IPS-18a (cell line): Measurements from ENCODE around the gene ATG9A.
"Not testable (repeated sequence)": the region's sequence is repeated elsewhere in the genome, so short reads cannot be mapped to it uniquely, and the experiment has no call there.

Source experiments
- H3K27ac ChIP-seq: one replicate; pipeline ENCODE4 v1.5.1; 2013; ENCODE audit warnings: low read length
- H3K27me3 ChIP-seq: one replicate; pipeline ENCODE4 v1.6.1; 2013; ENCODE audit warnings: mild to moderate bottlenecking, low read length; ENCODE audit not compliant: control insufficient read depth, insufficient read depth
- H3K36me3 ChIP-seq: one replicate; pipeline ENCODE4 v1.6.1; 2013; ENCODE audit warnings: low read depth, low read length; ENCODE audit not compliant: control insufficient read depth
- H3K4me1 ChIP-seq: one replicate; pipeline ENCODE4 v1.6.1; 2013; ENCODE audit warnings: low read depth, low read length; ENCODE audit not compliant: control insufficient read depth
- H3K4me3 ChIP-seq: one replicate; pipeline ENCODE4 v1.5.1; 2013; ENCODE audit warnings: low read length
- H3K9ac ChIP-seq: one replicate; pipeline ENCODE4 v1.6.1; 2013; ENCODE audit warnings: mild to moderate bottlenecking, low read length, moderate library complexity
- H3K9me3 ChIP-seq: one replicate; pipeline ENCODE4 v1.6.1; 2013; ENCODE audit warnings: low read depth, low read length; ENCODE audit not compliant: control insufficient read depth

The ATG9A gene

DNA sequence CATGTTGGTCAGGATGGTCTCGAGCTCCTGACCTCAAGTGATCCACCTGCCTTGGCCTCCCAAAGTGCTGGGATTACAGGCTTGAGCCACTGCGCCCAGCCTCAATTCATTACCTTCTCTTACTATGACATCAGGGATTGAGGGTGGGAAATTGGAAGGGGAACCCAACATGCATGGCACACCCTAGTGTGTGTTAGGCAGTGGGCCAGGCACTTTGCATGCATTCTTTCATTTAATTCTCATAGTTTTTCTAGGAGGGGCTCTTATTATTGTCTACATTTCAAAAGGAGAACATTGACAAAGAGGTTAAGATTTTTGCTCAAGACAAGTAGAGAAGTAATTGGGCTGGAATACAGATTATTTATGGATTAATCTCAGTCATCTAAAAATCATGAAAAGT, 38.9 kb upstream of the ATG9A start:
- no peaks in the 10 kb centered on the region for H3K36me3 ChIP-seq
- no peak overlapping the region for H3K27ac ChIP-seq
- H3K4me1 ChIP-seq, result no peaks in the 10 kb centered on the region
- H3K9ac ChIP-seq, result no peak overlapping the region
- no peaks in the 10 kb centered on the region for H3K9me3 ChIP-seq
- H3K4me3 ChIP-seq, result no peak overlapping the region
- no peaks in the 10 kb centered on the region for H3K27me3 ChIP-seq

DNA sequence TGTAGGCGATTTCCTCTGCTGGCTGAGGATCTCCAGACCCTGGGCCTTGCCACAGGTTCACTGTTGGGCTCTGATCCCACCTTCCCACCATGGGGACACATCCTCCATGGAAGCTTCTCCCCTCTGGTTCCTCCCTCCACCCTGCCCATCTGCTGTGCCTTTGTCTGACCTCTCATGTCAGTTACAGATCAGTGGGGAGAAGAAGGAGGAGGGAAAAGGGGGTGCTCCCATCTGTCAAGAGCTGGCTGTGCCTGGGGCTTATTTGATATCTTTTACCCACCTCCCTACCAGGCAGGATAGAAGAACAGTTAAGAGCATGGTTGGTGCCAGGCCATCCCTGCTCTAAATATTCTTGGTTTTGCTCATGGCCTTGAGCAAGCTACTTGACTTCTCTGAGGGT, 37.5 kb upstream of the ATG9A start:
- Histone ChIP-seq H3K9me3 (no peaks in the 10 kb centered on the region), H3K4me1 (no peaks in the 10 kb centered on the region), H3K27ac (no peak overlapping the region), H3K36me3 (no peaks in the 10 kb centered on the region), H3K4me3 (no peak overlapping the region), H3K9ac (no peak overlapping the region), H3K27me3 (no peaks in the 10 kb centered on the region)

DNA sequence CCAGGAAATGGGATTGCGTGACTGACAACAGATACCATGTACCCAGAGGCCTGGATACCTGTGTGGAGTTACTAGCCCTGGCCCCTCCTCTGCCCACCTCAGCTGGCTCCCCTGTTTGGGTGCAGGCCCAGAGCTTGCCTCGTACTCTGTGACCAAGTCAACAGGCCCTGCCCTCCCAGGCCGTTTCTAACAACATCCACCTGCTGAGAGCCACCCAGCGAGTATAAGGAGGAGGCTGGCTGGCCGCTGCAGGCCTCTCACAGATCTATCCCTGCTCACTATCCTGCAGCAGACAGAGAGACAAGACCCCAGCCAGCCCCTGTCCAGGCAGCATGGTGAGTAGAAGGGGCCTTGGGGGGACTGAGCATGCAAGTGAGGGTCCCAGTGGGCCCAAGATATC, 36.8 kb upstream of the ATG9A start:
- Histone ChIP-seq H3K9me3 (no peaks in the 10 kb centered on the region), H3K9ac (no peak overlapping the region), H3K27ac (no peak overlapping the region), H3K4me3 (no peak overlapping the region), H3K4me1 (no peaks in the 10 kb centered on the region), H3K36me3 (no peaks in the 10 kb centered on the region), H3K27me3 (peaks cover 6% of the 10 kb centered on the region)

DNA sequence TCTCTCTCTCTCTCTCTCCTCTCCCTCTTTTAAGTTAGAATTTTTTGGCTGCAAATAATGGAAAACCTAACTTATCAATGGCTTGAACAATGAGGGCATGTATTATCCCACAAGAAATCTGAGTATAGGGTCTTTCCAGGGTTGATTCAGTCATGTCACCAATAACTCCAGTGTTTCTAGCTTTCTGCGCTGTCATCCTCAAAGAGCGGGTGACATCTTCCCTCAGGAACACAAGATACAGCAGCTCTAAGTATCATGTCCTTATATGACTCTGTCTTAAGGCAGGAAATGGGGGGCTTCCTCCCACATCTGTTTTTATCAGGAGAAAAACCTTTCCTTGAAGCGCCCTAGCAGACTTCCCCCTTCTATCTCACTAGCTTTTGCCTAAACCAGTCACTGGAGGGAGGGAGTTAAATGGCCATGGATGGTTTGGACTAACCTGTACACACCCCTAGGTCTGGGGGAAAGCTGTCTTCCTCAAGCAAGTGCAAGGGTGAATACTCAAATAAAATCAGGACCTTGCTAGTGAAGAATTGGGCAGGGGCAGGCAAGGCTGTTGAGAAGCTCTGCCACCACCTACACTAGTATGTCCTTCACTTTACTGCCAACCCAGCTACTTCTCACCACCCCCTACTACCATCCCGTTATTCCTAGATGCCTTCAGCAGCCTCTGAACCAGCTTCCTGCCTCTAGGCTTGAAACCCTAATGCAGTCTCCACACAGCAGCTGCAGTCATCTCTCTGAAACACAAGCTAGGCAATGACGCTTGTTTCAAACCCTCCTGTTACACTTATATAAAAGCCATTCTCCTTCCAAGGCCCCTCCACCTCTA, 31.8 kb upstream of the ATG9A start:
- Histone ChIP-seq H3K36me3 (no peaks in the 10 kb centered on the region), H3K9me3 (no peaks in the 10 kb centered on the region), H3K9ac (no peak overlapping the region), H3K27ac (no peak overlapping the region), H3K4me1 (no peaks in the 10 kb centered on the region), H3K27me3 (peaks cover 30% of the 10 kb centered on the region), H3K4me3 (no peak overlapping the region)

DNA sequence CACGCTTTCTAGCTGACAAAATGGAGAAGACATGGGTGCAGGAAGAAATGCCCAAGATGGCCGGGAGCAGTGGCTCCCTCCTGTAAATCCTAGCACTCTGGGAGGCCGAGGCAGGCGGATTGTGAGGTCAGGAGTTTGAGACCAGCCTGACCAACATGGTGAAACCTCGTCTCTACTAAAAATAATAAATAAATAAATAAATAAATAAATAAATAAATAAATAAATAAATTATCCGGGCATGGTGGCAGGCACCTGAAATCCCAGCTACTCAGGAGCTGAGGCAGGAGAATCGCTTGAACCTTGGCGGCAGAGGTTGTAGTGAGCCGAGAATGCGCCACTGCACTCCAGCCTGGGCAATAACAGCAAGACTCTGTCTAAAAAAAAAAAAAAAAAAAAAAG, 29.5 kb upstream of the ATG9A start:
- H3K27me3 ChIP-seq, result peaks cover 53% of the 10 kb centered on the region
- not testable (repeated sequence) for H3K4me3 ChIP-seq, H3K9me3 ChIP-seq, H3K4me1 ChIP-seq, H3K9ac ChIP-seq, H3K27ac ChIP-seq, H3K36me3 ChIP-seq

- Histone ChIP-seq H3K27ac (no peak overlapping the region), H3K4me1 (peaks cover 10% of the 10 kb centered on the region), H3K9me3 (no peaks in the 10 kb centered on the region), H3K27me3 (peaks cover 70% of the 10 kb centered on the region), H3K4me3 (peak overlapping the region; percentile 62), H3K36me3 (peaks cover 7% of the 10 kb centered on the region), H3K9ac (no peak overlapping the region)
Observed at GRCh38 chr2:219254590-219255201, 25.3 kb upstream of the ATG9A start.

DNA sequence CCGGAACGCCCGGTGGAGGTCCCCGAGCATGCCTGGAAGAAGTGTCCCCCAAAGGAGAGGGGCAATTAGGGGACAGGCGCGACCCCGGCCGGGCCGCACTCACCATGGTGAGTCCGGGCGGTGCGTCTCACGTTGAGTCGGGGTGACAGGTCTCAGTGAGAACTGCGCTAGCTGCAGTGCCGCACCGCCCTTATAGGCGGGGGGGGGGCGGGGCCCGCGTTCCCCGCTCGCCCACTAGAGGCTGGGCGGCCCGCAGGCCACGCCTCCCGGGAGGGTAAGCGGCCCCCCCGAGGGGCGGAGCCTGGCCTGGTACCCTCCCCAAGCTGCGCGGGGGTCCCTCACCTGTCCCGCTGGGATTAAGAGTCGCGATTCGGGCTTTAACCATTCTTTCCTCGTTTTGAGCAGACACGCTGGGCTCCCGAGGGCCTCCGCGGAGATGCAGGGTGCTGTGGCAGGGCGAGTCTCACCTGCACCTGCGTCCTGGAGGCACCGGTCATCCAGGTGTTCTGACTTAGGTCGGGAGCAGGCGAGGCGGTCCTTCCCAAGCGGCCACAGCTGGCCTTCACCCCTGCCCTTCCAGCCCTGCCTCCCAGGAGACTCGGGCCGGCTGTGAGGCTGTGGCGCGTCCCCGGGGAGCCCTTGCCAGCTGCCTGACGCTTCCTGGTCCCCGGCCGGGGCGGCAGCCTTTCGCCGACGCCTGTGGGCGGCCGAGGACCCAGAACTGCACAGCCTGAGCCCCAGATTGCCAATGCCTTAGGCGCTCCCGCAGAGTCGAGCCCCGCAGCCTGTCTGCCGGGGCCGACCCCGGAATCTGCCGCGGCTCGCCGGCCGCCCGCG, 24.5 kb upstream of the ATG9A start, which contains the start of gene TUBA4A:
Gene TUBA4A (minus strand): TSS at position 166 of the 837 bp plus-strand sequence. CDS start 60 bp downstream, at position 106.
- H3K9me3 ChIP-seq, result no peaks in the 10 kb centered on the region
- peaks cover 65% of the 10 kb centered on the region for H3K27me3 ChIP-seq
- peak within 1 kb of the TSS; percentile 48 for H3K9ac ChIP-seq
- peaks cover 7% of the 10 kb centered on the region for H3K36me3 ChIP-seq
- peak within 1 kb of the TSS; percentile 62 for H3K4me3 ChIP-seq
- no peak within 1 kb of the TSS for H3K27ac ChIP-seq
- peaks cover 10% of the 10 kb centered on the region for H3K4me1 ChIP-seq

- Histone ChIP-seq H3K9ac (peak within 1 kb of the TSS; percentile 48), H3K27ac (no peak within 1 kb of the TSS), H3K27me3 (peaks cover 59% of the 10 kb centered on the region), H3K9me3 (no peaks in the 10 kb centered on the region), H3K4me1 (peaks cover 10% of the 10 kb centered on the region), H3K4me3 (peak within 1 kb of the TSS; percentile 62), H3K36me3 (peaks cover 7% of the 10 kb centered on the region)
Observed at GRCh38 chr2:219252900-219253752, 23.7 kb upstream of the ATG9A start, which contains the start of gene TUBA4B. Gene TUBA4B (plus strand): TSS chr2:219253243. CDS start chr2:219253408, 165 bp downstream.

- peak overlapping the region; percentile 62 for H3K4me3 ChIP-seq
- H3K9ac ChIP-seq, result peak overlapping the region; percentile 48
- peaks cover 10% of the 10 kb centered on the region for H3K4me1 ChIP-seq
- no peak overlapping the region for H3K27ac ChIP-seq
- H3K36me3 ChIP-seq, result peaks cover 12% of the 10 kb centered on the region
- H3K9me3 ChIP-seq, result no peaks in the 10 kb centered on the region
- H3K27me3 ChIP-seq, result peaks cover 59% of the 10 kb centered on the region
Observed at GRCh38 chr2:219252570-219252899, 23.1 kb upstream of the ATG9A start.

DNA sequence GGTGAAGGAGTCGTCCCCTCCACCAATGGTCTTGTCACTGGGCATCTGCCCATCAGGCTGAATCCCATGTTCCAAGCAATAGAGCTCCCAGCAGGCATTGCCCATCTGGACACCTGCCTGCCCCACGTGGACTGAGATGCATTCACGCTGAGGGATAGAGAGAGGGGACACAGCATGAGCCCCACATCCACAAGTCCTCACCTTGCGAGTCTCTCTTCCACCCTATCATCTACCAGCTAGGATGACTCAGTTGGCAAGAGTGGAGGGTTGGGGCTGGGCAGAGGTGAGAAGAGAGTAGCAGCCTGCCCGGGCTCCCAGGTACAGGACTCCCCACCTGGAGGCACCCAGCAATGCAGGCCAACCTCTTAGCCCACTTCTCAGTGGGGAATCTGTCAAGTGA, 22.6 kb upstream of the ATG9A start:
- H3K4me1 ChIP-seq, result peaks cover 10% of the 10 kb centered on the region
- H3K27me3 ChIP-seq, result peaks cover 59% of the 10 kb centered on the region
- peaks cover 12% of the 10 kb centered on the region for H3K36me3 ChIP-seq
- peak overlapping the region; percentile 62 for H3K4me3 ChIP-seq
- H3K9me3 ChIP-seq, result no peaks in the 10 kb centered on the region
- H3K9ac ChIP-seq, result no peak overlapping the region
- H3K27ac ChIP-seq, result no peak overlapping the region

- Histone ChIP-seq H3K36me3 (peaks cover 12% of the 10 kb centered on the region), H3K9ac (no peak overlapping the region), H3K9me3 (no peaks in the 10 kb centered on the region), H3K4me1 (peaks cover 10% of the 10 kb centered on the region), H3K4me3 (no peak overlapping the region), H3K27me3 (peaks cover 56% of the 10 kb centered on the region), H3K27ac (no peak overlapping the region)
Observed at GRCh38 chr2:219251656-219252055, 22.2 kb upstream of the ATG9A start.
